Activated CD8-positive, alpha-beta memory T cell treated with anti-CD3 and anti-CD28 coated beads, Interleukin-2, amount 50 U/mL, for 1 hour (primary cell): ENCODE results near the gene KDM8.
A peak's percentile ranks its signal among the peaks of the same experiment; 100 is the strongest.
"Not testable (repeated sequence)": the region's sequence is repeated elsewhere in the genome, so short reads cannot be mapped to it uniquely, and the experiment has no call there.

ENCODE experiments used
- DNase-seq: peaks from one replicate; pipeline ENCODE4 v3.0.0-alpha.2; 2020; ENCODE audit errors: extremely low read depth

KDM8 gene

DNA sequence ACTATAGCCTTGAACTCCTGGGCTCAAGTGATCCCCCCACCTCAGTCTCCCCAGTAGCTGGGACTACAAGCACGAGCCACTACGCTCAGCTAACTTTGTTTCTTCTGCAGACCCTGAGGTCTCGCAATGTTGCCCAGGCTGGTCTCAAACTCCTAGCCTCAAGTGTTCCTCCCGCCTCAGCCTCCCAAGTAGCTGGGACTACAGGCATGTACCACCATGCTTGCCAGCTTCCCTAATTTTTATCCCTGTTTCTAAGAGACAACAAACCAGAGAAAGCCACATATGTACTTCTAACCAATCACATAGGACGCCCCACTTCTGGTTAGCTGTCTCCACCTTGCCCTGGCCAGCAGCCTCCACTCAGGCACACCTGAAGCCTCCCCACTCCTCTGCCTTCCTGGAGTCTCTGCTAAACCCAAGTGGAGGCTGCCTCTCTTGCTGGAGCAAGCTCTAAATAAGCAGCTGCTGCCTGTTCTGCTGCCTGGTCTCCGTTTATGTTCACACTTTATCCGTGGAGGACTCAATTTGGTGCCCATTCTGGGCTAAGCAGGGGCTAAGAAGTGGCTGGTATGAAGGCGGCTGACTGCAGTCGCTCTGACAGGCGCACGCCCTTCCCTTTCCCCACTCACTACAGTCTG is 40.5 kb downstream of the KDM8 start:
- no peak for DNase-seq

DNA sequence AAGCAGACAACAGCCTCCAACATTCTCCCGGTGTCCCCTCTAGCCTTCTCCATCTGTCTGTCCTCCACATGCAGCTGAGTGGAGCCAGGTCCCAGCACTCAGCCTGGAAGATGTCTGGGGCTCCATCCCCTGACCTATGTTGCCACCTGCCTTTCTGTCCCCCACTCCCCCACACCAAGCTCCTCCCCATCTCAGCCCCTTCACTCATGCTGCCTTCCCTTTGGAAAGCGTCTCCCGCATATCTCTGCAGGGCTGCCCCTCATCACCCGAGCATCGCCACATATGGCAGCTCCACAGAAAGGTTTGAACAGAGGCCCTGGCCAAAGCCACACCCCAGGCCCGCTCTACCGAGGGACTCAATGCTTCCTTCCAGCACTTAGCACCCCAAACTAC is 41.0 kb downstream of the KDM8 start:
- DNase-seq = no peak

DNA sequence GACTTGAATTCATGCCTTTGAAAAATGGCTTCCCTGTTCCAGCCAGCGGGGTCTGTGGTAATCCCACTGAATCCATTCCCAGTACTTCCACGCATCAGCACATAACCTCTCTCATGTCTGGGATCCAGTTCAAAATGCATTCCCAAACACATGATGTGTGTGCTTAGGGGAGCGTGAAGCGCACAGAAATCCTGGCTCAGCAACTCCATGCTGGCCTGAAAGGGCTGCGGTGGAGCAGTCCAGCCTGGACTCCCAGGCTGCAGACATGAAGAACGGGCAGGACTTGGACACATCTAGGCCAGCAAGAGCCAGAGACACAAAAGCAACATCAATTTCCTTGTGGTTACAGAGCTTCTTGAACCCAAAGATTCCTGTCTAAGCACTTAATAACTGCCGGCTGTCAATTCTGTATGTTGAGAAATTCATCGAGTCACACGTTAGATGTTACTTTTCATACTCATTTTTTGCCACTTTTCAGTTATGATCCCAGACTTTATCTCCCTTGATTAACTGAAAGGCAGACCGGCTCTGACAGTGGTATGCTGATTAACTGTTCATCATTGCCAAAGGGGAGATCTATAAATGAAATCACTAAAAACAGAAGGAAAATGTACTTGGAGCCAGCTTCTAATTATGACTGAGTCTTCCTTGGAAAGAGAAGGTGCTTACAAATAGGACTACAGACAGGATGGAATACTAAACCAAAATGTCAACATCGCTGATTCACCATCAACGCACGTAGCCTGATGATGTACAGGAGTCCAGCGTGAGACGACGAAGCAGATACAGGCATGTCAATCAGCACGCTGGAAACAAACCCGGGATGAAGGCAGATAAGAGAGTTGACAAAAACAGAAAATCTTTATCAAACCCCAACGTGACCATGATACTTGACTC is 42.2 kb downstream of the KDM8 start:
- no peak for DNase-seq

DNA sequence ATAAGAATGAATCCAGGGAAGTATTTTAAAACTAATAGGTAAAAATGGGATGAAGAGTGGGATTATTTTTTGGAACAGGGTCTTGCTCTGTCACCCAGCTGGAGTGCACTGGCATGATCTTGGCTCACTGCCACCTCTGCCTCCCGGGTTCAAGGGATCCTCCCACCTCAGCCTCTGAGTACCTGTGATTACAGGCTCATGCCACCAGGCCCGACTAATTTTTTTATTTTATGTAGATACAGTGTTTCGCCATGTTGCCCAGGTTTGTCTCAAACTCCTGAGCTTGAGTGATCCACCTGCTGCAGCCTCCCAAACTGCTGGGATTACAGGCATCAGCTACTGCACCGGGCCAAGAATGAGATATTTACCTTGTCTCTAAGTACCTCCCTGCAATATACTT is 43.1 kb downstream of the KDM8 start:
- DNase-seq = no peak

DNA sequence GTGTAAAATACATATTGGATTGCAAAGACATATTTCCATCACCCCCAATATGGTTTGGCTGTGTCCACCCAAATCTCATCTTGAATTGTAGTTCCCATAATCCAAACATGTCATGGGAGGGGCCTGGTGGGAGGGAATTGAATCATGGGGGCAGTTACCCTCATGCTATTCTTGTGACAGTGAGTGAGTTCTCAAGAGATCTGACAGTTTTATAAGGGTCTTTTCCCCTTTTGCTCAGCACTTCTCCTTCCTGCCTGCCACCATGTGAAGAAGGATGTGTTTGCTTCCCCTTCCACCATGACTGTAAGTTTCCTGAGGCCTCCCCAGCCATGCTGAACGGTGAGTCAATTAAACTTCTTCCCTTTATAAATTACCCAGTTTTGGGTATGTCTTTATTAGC is 43.8 kb downstream of the KDM8 start:
- not testable (repeated sequence) for DNase-seq

DNA sequence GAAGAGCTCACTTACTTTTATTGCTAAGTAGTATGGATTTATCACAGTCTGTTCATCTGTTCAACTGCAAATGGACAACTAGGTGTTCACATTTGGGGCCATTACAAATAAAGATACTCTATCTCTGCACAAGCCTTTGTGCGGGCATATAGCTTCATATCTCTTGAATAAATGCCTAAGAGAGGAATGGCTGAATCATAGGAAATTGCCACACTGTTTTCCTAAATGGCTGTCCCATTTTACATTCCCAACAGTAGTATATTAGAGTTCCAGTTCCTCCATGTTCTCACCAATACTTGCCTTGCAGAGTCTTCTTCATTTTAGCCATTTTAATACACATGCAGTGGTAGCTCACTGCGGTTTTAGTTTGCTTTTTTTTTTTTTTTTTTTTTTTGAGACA is 44.7 kb downstream of the KDM8 start:
- no peak for DNase-seq

DNA sequence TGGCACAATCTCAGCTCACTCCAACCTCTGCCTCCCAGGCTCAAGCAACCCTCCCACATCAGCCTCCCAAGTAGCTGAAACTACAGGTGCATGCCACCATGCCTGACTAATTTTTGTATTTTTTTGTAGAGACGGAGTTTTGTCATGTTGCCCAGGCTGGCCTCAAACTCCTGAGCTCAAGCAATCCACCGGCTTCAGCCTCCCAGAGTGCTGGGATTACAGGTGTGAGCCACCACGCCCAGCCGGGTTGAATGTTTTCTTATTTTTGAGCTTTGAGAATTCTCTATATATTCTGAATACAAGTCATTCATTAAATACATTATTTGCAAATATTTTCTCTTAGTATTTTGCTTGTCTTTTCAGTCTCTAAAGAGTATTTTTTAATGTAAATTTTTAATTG is 45.6 kb downstream of the KDM8 start:
- DNase-seq = not testable (repeated sequence)

DNA sequence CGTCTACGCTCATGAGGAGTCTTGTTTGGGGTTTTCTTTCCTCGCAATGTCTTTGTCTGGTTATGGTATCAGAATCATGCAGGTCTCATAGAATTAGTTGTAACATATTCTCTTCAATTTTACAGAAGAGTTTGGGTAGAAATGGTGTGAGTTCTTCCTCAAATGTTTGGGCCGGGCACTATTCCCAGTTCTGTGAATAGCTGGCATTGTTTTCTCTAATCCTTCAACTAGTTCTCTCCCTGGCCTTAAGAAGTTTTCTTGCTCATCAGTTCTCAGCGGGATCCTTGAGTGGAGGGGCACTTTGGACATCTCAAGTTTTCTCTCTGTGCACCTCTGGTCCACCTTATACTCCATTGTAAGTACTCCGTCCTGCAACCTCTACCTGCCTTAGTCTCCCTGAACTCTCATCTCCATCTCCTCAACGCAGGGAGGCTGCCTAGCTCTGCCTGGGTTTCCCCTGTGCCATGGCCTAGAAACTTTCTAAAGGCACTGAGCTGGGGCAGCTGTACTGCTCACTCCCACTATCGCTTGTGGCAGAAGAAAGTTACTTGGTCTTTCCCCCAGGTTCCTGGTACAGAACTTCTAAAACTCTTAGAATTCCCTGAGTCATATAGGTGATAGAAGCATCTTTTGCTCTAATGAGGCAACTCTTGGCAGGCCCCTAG is 48.3 kb downstream of the KDM8 start:
- no peak for DNase-seq

DNA sequence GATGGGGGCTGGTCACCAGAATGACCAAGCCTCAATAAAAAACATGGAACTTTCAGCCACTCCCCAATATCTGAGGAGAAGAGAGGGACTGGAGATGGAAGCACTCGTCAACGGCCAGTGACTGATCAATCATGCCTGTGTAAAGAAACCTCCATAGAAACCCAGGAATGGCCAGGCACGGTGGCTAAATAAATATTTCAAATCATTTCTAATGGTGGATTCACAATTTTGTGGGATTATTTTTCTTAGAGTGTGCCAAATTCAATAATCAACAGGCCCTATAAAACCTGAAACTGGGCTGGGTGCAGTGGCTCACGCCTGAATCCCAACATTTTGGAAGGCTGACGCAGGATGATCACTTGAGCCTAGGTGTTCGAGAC is 48.9 kb downstream of the KDM8 start:
- DNase-seq = no peak

DNA sequence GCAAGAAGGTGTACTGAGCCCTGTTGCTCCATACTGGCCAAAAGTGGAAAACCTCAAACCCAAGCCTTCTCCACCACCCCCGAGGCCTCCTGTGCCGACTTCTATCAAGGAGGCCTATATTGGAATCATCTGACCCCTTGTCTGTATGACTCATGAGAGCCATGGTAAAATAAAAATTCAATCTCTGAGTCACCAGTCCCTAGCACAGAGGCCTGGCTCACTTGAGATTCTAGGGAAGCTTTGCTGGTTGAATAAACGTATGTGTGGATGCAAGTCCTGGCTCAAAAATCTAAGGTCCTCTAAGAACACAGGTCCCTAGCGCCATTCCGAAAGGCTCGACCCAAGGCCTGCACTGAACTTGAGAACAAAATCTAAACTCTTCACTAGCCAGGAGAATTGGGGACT is 50.2 kb downstream of the KDM8 start:
- no peak for DNase-seq

DNA sequence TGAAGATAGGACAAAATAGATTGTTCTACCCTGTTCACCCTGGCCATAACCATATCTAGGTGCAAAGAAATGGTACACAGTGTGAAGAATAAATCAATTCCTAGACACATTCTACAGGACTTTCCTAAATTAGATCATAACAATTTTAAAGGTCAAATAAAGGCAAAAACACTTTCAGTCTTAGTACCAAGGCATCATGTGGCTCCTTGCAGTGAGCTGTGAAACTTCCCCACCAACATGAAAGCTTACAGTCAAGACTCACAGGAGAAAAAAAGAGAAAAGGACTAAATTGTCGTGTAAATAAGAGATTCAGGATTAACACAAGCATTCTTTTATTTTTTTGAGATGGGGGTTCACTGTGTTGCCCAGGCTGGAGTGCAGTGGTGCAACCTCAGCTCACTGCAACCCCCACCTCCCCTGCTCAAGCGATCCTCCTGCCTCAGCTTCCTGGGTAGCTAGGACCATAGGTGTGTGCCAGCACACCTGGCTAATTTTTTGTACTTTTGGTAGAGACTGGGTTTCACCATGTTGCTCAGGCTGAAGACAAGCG is 51.0 kb downstream of the KDM8 start:
- no peak for DNase-seq

DNA sequence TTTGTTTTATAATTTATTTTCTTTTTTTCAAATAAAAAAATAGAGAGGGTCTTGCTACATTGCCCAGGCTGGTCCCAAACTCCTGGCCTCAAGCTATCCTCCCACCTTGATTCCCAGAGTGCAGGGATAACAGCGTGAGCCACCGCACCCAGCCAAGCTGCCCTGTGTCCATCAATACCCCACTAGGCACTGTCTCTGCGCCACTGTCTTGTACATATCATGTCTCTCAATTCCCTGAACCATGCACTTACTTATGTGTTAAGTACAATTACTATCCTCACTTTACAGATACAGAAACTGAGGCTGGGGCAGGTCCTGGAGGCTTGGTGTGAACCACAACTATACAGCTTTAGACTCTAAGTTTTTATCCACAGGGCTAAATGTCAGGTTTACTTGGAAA is 53.5 kb downstream of the KDM8 start:
- no peak for DNase-seq

DNA sequence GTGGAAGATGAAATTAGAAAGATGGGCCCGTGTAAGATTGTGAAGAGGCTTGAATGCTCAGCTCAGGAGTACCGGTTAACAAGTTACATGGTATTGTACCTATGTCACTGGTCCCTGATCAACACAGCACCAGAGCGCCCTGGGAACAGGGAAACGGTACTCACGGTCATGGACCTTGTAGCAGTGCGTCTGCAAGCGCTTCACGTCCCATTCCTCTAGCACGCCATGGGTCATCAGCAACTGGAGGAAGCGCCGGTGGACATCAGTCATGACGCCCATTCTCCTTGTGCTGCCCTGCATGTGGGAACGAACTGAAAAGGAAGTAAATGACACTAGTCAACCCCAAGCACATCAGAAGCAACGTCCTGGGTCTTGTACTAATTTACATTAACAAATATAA is 53.9 kb downstream of the KDM8 start:
- DNase-seq = no peak

DNA sequence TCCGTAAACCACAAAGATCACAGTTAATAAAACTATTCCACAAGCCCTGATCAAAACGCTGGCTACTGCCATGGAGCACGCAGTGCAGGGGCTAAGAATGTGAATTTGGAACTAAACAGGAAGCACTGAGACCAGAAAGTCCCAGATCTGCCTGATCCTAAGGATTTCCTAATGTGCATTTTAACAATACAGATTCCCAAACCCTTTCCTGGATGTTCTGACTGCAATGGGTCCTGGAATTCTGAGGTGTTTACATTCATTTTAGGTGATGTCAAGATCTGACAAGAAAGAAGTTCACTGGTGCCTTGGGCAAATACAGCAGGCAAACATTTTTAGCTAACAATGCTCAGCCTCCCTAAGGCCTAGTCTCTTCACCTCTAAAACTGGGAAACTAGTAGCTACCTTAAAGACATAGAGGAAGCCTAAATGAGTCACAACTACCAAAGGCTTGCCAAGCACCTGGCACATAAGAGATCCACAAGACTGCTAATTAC is 55.0 kb downstream of the KDM8 start:
- DNase-seq = no peak

DNA sequence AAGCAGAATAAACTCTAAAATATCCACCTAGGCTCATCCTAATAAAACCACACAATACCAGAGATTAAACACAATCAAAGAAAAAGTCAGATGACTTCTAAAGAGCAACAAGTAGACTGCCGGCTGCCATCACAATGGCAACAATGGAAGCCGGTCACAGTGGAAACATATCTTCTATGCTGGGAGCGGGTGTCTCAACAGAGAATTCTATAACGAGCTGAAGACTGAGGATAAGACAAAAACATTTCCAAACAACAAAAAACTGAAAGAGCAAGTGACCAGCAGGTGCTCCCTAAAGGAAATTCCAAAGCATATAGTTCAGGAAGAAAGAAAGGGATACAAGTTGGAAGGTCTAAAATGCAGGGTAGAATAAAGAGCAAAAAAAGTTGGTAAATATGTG is 56.4 kb downstream of the KDM8 start:
- DNase-seq = no peak

DNA sequence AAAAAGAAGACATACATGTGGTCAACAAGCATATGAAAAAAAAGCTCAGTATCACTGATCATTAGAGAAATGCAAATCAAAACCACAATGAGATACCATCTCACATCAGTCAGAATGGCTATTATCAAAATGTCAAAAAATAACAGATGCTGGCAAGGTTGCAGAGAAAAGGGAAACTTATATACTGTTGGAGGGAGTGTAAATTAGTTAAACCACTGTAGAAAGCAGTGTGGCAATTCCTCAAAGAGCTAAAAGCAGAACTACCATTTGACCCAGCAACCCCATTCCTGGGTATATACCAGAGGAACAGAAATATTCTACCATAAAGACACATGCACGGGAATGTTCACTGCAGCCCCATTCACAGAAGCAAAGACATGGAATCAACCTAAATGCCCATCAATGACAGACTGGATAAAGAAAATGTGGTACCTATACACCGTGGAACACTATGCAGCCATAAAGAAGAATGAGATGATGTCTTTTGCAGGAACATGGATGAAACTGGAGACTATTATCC is 59.6 kb downstream of the KDM8 start:
- not testable (repeated sequence) for DNase-seq

DNA sequence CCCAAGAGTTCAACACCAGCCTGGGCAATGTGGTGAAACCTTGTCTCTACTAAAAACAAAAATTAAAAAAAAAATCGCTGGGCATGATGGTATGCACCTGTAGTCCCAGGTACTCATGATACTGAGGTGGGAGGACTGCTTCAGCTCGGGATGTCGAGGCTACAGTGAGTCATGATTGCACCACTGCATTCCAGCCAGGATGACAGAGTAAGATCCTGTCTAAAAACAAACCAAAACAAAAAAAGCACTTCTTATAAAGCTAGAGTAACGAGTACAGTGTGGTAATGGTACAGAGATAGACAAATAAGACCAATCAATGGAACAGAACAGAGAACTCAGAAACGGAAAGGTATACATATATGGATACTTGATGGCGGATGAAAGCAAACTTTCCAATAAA is 60.8 kb downstream of the KDM8 start:
- DNase-seq = no peak

DNA sequence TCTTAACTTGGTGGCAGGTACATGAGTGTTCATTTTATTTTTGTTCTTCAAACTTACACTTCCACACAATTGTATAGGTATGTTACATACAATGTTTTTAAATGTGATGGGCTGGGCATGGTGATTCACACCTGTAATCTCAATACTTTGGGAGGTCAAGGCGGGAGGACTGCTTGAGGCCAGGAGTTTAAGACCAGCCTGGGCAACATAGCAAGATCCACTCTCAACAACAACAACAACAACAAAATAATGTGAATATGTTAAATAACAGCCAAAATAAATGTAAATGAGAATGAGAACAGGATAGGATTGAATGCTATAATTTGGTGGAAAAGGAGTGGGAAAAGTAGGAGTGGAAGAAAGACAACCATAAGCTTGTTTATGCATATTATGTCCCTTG is 62.7 kb downstream of the KDM8 start:
- no peak for DNase-seq

DNA sequence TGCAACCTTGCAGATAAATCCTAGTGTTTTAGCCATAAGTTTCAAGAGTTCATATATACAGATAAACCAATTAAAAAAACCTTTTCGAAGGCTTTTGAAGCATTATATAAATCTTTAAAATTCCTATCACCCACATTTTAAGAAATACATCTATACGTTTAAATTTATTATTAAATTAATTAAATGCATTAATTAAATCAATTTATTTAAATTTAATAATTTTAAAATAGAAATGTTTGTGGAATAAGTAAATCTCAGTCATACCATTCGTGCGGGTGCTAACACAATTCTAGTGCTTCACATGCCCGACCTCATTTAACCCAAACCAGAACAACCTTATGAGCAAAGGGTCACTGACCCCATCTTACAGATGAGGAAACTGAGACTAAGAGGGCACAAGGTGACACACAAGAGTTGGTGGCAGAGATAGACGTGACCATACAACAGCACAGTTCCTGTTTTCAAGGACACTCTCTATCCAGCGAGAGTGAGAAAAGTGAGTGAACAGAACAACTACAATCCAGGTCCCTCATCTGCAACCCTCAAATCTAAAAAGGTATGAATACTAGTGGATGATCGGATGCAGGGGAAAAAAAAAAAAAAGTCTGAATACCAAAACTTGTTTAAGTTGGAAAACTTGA is 63.8 kb downstream of the KDM8 start:
- no peak for DNase-seq

DNA sequence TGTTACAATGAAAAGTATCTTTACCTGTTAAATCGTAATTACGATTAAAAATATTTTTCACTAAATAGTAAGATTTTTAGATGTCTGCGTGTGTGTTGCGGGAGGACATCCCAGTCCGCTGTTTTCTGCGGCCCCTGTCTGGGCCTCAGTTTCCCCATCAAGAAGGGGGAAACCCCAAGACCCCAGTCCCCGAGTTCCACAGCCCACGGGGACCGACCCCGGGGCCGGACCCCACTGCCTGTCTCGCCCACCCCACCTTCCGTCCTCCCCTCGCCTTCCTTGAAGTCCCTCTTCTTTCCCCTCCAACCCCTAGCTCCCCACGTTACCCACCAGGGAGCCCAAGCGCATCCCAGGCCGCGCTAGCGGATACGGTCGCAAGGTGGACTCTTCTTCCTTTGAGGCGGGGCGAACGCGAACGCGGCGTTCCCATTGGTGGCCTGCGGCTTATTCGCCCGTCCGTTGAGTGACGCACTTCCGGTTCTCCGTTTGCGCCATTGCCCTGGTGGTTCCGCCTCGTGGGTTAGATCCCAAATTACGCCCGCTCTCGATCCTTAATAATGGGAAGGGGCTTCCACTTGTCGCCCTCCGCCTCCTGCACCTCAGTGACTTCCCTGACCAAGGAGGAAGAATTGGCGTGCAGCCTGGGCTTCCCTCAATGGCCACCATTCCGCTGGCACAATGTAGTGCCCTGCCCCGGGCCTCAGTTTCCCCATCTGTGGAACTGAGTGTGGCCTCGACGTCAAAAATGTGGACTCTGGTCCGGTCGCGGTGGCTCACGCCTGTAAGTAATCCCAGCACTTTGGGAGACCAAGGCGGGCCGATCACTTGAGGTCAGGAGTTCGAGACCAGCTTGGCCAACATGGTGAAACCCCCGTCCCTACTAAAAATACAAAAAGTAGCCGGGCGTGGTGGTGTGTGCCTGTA is 65.3 kb downstream of the KDM8 start, which contains the start of gene NSMCE1:
Gene NSMCE1 (minus strand): TSS at position 397 of the 924 bp plus-strand sequence. CDS start 11,202 bp downstream, outside the sequence.
- peak; percentile 90 for DNase-seq
